NCI-H187 (cell line): ENCODE measurements around the gene COL4A1.

Experiments used
- DNase-seq, 2 experiments: peaks; one replicate each; lab custom pipeline; 2025; lab: John Stamatoyannopoulos, UW

Gene COL4A1

DNA sequence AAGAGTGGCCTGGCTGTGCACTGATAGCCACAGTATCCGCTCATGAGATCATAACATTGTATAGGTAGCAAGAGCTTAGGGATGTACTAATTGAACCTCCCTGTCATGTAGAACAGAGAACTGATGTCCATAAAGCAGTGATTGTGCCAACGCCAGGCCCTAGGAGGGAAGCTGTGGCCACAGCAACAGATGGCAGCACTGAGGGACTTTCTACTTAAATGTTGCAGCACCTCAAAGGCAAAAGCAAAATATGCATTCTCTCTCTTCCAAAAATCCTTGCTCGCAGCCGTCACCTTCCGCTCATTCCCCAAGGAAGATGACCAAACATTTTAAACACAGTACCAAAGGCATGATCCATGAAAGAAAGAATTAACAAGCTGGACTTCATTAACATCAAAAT lies 32.3 kb downstream of the COL4A1 start:
- no peak for DNase-seq

DNA sequence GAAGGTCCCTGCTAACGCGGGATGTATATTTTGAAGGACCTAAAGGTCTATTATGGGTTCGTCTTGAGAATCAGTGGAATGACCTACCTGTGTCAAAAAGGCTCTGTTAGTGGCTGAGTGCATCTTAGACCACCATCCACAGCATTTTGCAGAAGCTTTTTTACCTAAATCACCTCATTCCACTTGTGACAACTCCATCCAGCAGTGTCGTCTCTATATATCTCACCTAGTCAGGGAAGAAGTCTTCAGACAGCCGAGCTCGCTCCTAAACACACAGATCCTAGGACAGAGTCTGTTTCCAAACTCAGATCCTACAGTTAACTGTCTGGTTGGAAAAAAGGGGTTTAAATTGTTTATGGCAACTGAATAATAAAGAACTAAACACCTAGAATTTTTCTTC lies 33.7 kb downstream of the COL4A1 start:
- DNase-seq: no peak

DNA sequence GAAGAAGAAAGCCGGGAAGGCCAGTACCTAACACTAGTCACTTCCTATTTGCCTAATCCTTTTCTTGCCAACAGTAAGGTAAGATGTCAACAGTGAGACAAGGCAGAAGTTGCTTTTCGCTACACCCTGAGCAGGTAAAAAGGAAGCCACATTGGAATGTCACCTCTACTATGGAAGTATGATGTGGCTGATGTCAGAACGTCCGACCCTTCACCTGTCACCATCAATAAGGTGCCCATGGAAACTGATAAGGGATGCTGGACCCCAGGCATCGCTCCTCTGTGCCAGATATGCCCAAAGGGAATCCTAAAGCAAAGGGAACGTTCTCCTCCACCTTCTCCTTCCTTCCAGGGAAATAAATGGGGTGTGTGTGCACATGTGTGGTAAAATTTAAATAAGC lies 34.3 kb downstream of the COL4A1 start:
- DNase-seq: no peak

DNA sequence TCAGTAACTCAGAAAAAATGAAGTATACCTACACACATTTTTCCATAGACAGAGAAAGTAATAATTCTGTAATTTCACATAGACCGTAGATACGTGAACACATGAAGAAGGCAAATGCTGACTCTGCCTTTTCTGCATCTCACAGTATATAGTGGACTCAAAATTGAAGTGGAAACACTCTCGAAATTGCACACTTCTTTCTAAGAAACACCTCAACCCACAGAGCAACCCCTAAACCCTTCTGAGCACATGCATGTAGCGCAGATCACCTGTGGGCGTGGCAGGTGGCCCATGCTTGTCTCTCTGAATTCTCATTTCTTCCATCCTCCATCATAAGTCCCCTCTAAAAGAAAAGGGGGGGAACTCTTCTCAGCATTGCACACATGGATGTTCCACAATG lies 34.7 kb downstream of the COL4A1 start:
- DNase-seq: no peak

DNA sequence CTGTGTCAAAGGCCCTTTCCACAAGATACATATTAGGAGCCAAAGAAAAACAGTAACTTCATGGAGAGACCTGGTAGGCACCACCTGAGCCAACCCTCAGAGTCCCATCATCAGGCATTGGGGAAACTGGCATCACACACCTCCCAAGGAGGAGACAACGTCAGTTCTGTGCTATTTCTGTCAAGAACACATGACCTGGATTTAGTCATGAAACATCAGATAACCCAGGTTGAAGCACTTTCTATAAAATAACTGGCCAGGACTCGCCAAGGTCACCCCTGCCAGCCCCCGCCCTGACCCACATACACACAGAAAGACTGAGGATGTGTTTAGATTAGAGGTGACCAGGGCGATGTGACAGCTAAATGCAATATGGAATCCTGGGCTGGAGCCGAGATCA lies 35.6 kb downstream of the COL4A1 start:
- no peak for DNase-seq

DNA sequence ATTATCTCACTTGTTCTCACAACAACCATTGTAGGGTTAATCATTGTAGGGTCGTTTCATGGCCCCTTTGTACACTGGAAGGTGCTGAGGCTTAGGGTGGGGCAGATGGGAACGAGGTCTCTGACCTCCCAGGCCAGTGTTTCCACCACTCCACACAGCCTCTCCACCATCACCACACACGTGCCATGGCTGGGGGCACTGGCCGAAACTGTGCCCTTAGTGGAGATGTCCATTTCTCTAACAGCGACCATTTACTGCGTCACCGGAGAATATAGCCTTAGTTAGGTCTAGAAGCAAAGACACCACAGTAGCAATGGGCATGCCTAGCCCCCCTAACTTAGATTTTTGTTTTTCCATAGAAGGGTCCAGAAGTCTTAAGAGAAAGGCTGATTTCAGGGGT lies 36.5 kb downstream of the COL4A1 start:
- no peak for DNase-seq

DNA sequence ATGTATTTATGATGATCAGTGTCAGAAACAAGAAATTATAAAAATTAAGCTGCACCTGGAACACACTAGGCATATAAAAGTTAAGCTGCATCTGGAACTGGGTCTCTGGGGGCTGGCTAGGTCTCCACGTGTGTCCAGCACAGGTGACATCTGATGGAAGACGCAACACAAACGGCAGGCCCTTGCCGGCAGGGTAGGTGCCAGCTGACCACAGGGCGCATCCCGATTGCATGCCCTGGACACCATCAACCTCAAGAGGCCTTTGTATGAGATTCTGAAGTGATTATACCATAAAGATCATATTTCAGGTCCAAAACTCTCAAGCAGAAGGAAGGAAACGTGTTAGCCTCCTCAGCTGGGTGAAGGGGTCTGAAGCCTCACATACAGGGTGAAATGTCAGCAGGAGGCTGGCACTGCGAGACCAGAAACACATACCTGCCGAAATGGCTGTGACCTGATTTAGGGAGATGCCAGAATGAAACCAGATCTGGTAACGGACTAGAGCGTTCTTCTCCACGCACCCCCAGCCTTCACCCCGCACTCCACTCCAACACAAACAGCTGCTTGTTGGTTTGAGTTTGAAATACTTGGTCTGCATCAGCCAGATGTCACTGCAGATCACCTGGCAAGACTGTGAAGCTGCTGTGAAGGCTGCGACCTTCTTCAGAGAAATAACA lies 37.3 kb downstream of the COL4A1 start:
- no peak for DNase-seq

DNA sequence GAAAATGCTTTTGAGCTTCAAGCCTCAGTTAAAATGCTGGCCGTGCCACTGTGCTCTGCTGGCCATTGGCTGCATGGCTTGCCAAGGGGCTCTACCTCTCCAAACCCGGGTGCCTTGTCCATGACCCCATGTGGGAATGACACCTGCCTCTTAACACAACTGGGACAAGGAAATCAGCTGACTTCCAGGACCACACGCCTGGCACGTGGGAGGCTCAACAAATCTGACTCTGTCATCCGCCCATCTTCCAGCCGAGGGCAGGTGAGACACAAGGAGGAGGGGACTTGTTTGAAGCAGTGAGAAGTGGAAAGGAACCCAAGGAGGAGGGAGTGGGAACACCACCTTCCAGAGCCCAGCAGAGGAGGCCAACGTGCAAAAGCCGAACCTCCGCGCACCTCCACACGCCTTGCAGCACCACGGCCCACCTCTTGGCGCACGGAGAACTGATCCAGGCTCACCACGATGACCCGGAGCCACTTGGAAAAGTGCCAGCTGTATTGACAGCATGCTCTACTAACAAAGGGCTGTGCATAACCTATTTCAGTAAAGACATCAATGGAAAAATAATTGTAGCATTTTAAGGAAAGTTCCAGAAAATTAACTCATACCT lies 38.3 kb downstream of the COL4A1 start:
- DNase-seq: no peak

DNA sequence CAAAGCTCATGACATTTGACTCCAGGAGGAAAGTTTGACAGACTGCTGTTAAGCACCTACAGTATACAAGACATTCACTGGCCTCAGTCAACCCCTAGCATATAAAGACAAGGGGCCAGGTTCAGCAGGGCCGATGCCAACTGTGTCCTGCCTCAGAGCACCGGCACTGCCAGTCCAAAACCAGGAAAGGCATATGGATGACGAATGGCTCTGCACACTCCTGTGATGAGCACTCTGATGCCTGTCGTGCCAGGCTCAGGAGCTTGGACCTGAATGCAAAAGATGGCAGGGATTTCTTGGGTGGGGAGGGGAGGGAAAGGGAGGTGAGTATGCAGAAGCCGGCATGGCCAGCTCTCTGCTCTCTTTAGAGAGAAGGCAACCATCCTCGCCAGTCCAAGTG lies 38.9 kb downstream of the COL4A1 start:
- no peak for DNase-seq

DNA sequence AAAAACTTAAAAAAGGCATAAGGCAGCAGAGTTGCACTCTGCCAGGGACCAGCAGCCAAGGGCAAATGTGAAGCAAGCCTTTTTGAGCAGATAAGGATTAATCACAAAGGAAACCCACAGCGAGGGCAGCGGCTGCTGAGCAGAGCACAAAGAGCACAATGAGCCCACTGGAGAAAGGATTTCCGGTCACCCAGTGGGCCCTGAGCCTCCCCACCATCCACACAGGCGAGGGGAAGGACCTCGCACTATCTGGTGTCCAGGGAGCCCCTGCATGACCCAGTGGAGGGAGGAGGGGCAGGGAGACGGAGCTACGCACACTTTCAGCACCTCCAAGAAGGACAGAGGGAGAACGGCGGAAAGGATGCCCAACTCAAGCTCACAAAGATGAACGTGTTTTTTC lies 40.0 kb downstream of the COL4A1 start:
- no peak for DNase-seq

DNA sequence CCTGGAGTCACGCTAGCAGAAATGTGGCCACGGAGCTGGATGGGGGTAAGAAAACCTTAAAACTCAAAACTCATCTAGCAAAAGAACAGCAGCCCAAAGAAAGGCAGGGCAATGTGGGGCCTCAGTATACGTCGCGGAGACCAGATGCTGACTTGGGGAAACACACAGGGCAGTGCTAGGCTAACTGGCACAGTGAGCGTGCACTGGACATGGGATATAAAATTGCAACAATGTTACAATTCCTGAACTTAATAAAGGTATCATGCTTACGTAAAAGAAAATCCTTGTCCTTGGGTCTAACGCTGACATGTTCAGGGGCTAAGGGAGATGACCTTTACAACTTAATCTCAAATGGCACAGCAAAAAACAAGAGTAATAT lies 40.5 kb downstream of the COL4A1 start:
- DNase-seq: no peak

DNA sequence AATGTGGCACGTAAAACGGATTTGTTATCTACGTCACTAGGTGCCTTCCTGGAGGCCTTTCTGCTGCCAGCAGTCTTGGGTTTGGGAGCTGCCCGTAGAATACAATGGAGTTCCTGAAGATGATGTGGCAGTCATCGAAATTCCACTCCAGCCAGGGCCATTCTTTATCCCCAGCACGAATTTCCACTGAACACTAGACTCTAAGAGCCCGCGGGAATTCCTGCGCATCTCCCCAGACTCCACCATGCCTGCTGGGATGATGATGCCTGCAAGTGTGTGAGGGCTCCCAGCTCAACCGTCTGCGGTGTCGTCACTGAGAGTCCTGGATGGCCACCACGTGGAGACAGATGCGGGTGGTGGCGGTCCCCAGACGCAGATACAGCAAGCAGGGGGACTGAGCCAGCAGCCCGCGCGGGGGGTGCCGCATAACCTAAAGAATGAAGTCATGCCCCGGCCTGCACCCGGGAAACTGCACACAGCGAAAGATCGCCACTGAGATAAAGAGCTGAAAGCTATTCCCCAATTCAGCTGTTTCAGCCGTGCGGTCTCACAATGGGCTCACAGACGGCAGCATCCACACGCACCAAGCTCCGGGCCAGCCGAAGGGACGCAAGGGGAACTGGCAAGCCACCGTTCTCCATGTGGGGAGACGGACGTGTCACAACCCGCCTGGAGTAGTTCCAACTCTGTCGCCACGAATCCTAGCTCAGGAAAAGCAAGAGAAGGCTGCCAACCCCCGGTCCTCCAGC lies 41.1 kb downstream of the COL4A1 start:
- DNase-seq: no peak

DNA sequence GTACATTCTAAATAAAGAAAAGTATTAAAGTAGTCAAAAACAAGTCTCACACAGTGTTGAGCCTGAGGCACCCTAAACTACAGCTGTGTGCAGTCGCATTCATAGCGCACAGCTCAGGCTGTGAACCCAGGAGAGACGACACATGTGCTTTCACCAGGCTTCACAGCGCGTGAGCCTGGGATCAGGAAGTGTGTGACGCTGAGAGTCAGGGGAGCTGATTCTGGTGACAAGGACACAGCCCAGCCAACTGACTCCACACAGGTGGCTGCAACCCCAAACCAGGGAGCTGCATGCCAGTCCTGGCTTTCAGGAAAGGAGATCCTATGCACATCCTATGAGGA lies 41.6 kb downstream of the COL4A1 start:
- DNase-seq: no peak

DNA sequence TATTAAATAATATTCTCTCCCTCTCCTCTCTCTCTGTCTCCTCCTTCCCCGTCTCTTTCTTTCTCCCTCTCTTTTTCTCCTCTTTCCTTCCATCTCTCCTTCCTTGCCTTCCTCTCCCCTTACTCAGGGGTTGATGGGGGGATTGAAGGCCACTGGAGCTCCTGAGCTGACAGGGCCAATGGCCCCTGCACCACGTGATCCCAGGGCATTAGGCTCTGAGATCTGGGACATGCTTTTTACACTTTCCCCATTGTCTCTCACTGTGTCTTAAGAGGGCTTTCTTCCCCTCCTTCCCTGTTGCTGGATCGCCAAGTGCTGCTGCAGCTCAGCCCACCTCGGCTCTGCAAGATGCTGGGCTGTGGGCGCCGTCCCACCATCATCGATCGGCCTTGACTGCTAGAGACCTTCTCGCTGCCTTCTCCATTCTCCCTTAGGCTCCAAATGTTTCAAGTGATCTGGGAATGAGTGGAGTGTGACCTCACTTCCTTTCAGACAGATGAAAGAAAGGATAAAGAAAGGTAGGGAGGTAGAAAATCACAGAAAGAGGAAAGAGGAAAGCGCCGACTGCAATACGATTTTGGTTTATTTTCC lies 42.2 kb downstream of the COL4A1 start:
- no peak for DNase-seq

DNA sequence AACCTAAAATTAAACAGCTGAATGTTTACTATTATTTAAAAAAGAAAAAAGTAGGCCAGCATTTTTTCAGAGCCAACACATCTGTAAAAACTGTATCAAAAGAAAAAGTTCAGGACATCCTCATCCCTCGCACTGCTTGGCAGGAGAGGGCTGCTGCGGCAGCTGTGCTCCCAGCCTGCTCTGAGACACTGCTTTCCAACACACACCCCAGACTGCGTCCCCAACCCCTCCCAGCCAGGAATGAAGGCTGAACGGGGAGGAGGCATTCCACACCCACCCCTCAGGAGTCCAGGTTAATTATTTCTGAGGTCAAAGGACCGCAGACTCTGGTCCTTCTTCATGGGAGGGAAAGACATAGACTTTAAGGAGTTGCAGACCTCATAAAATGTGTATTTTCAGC lies 43.1 kb downstream of the COL4A1 start:
- no peak for DNase-seq

DNA sequence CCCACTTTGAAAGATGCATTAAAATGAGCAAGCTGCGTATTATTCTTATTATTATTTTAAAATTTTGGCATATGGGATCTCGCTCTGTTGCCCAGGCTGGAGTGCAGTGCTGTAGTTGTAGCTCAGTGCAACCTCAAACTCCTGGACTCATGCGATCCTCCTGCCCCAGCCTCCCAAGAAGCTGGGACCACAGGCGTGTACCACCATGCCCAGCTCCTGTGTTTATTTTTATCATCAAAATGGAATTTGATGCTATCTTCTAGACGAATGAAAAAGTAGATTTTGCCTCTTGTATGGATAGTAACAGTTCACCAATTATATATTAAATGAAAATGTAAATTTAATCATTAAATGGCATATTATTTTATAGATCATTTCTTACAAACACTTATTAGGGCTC lies 43.6 kb downstream of the COL4A1 start:
- no peak for DNase-seq

DNA sequence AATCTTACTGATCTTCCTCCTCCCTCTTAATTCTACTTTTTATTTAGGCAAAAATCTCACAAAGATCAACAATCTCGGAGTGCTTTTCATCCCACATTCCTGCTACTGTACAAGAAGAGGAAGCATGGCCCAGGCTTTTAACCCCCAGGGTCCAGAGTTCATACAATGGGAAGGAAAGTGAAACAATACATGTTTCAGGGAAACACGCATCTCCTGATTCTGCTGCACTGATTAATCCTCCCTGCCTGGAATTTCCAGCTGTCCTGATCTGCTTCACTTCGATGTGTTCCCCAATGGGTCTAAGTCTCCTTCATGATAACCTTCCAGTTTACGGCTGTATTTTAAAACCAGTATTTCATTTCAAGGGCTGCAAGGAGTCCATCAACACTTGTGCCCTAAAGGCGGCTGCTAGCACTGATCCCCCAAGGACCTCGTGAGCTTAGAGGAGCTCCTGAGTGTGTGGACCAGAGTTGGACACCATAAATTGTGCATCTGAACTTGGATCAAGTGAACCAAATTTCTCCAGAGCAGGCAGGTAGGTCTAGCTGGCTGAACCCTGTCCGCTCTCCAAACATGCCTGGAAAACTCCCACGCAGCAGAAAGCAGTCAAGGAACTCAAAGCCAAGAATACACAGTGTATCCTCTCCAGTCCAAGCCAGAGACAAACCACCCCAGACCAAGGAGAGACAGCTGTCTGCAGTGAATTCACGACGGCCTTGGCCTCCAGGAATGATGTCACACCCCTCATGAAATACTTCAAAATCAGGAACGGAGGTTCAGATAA lies 44.3 kb downstream of the COL4A1 start:
- no peak for DNase-seq

DNA sequence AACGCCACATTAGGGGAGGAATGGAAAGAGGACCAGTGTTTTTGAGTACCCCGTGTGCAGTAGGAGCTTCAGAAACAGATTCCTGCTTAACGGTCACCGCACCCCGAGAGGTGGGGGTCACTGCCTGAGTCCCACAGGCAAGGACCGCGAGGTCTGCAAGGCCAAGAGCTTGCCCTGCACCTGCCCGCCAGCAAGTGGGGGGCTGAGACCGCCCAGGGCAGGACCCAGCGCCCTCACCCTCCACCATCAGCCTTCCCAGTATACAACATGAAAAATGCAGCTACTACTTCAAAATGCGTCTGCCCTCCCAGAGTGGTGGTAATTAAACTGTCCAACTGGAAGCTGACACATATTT lies 44.9 kb downstream of the COL4A1 start:
- no peak for DNase-seq

DNA sequence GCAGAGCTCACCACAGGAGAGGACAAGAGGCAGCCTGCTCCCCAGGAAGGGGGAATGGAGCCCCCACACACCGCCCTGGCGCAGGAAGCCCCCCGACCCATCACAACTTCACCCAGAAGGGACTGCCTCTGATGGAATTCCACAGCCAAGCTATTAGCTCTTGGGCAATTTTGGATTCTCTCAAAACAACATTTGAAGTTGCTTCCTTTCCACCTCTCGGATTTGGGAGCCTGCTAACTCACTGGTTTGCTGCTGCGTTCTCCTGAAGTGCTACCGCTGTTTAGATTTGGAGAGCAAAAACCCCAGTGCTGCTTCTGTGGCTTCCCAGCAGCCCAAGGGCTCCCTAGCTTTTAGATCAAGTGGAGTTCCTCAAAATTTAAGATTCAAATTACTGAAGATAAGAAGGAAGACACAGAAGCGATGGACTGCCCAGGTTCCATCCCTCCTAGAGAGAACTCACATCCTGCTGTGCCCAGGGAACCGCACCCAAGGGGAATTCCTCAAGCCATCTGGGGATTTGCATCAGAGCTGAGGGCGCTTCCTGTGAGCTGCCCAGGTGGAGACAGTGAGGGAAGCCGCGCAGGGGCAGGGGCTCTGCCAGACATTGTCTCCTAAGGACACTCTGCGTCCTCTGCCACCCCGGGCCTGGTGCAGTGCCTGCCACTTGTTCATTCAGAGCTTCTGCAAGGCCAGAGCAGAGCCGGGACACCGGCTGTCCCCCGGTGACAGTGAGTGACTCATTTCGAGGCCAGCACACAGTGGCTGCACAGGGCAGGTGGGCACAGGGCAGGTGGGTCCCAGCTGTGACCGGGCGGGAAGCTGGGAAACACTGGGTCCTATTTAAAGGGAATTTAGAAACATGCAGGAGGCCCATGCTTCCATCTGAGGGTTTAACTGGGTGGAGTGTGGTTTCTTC lies 45.5 kb downstream of the COL4A1 start:
- DNase-seq: no peak

DNA sequence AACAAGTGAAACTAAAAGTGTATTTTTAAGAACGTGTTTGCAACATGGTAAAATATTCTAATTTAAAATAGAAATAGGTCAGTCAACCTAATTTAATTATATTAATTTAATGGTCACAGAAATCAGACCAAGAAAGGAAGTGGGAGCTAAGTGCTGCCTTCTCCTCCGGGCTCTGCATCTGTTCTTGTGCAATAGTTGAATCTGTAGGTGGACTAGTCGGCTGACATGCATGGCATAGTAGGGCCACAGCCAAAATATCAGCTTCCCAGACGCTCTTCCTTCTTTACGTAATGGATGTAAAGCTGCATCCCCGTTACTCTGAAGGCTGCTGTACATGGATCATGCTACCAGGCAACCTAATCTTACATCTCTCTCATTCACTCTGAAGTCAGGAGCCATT lies 47.3 kb downstream of the COL4A1 start:
- DNase-seq: no peak

DNA sequence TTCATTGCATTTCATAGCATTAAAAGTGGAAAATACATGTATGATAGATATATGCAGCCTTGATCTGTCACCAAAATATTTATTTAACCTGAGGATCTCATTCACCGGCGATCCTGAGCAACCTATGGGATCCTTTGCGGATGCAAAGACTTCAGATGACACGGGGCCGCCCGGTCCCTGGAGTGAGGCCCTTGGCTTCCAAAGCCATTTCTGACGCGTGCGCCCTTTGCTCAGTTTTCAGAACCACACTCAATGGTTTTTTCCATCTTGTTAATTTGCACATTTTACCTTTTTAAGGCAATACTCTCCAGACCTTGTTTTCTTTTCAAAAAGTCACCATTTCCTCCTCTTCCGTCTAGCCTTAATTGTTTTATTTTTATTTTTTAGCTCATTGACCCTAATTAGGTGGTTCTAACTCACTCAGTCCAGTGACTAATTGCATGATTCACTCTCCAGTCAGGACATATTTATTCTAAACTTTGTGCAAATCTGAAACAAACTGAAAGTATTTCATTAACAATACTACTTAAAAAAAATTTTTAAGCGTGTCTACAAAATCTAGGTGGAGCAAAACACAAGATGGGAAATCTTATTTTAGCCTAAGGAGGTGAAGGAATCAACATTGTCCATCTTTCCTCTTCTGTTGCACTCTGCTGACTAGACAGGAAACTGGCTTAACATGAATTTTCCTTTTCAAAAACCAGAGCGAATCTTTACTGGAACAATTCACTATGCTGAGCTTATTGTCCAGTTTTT lies 47.9 kb downstream of the COL4A1 start:
- no peak for DNase-seq
